ENCODE results near the gene ITPKB. TPM values are rescaled to one million over a fixed set of nuclear protein-coding genes. Genes with fewer than 3 reads are reported as not detected.

ITPKB gene
- total and polyA plus RNA-seq, 8 donors = 25.0 to 38.7 (median 32.6) TPM

DNA sequence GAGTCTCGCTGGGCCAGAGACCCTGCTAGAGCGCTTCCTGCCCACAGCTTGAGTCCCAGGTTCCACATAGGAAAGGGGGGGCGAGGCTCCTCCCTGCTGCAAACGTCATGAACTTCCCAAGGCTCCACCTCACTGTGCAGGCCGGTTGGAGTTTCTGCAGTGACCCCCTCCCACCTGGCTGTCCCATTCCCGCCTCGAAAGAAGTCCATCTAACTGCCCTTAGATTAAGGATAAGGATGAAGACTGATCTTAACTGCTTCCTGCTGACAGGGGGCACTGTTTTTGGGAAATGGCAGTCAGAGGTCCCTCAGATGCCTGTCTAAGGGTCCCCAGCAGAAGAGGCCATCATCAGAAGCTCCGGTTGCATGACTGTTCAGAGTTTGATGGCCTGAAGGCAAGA is 127.8 kb downstream of the ITPKB start:
- Histone ChIP-seq H3K4me3 (no peak overlapping the region), H3K27ac (no peak overlapping the region), H3K9me3 (peaks cover 0 to 3% of the 10 kb centered on the region in 2 donors), H3K4me1 (no peaks in the 10 kb centered on the region), H3K27me3 (no peaks in the 10 kb centered on the region), H3K36me3 (no peaks in the 10 kb centered on the region)
- intact Hi-C loops (cut with DNase I) = no loop called here
- ATAC-seq = no peak
- peak in 1 of 4 donors; percentile 28 for DNase-seq
- no peak for TF ChIP-seq CTCF (IDR thresholded peaks at IDR 0.05)

- Histone ChIP-seq H3K36me3 (no peaks in the 10 kb centered on the region), H3K27me3 (no peaks in the 10 kb centered on the region), H3K9me3 (no peaks in the 10 kb centered on the region), H3K4me3 (no peak overlapping the region), H3K4me1 (no peaks in the 10 kb centered on the region), H3K27ac (no peak overlapping the region)
- intact Hi-C loops (cut with DNase I) = no loop called here
- ATAC-seq (no peak), DNase-seq (peak in 1 of 4 donors; percentile 37)
- no peak for TF ChIP-seq CTCF (IDR thresholded peaks at IDR 0.05)
These were observed 128.4 kb downstream of the ITPKB start for GRCh38 chr1:226610671-226611070.

DNA sequence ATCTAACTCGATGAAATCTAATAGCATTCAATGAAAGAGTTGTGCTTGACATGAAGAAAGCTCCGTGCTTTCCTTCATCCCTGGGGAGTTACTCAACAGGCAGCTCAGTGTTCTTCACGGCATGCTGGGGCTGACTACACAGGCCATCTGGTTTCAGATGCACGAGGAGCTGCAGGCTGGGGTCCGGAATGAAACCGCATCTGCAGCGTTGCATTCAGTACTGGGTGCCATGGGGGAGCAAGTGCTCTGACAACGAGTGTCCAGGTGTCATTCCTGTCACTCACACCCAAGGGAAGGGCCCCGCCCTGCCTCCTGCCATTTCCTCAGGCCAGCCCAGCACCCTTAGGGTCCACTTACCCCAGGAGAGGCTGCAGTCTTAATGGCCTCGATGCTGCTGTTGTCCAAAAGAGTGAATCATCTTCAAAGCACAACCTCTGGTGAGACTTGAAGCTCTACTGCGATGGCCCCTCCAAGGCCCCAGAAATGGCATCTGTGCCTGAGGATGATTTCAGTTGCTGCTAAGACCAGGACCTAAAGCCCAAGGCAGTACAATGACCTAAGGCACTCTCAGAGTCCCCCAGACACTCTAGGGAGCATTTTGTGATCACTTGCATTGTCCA is 129.1 kb downstream of the ITPKB start:
- Histone ChIP-seq H3K27me3 (no peaks in the 10 kb centered on the region), H3K4me1 (no peaks in the 10 kb centered on the region), H3K36me3 (no peaks in the 10 kb centered on the region), H3K27ac (no peak overlapping the region), H3K4me3 (no peak overlapping the region), H3K9me3 (no peaks in the 10 kb centered on the region)
- TF ChIP-seq CTCF (IDR thresholded peaks at IDR 0.05) = no peak
- intact Hi-C loops (cut with DNase I) = loop anchor here in 1 of 2 donors (10.0 kb wide), 1 partner anchor 185 kb away; no protein-coding TSS in a partner anchor
- ATAC-seq = no peak
- peak in 1 of 4 donors; percentile 35 for DNase-seq

DNA sequence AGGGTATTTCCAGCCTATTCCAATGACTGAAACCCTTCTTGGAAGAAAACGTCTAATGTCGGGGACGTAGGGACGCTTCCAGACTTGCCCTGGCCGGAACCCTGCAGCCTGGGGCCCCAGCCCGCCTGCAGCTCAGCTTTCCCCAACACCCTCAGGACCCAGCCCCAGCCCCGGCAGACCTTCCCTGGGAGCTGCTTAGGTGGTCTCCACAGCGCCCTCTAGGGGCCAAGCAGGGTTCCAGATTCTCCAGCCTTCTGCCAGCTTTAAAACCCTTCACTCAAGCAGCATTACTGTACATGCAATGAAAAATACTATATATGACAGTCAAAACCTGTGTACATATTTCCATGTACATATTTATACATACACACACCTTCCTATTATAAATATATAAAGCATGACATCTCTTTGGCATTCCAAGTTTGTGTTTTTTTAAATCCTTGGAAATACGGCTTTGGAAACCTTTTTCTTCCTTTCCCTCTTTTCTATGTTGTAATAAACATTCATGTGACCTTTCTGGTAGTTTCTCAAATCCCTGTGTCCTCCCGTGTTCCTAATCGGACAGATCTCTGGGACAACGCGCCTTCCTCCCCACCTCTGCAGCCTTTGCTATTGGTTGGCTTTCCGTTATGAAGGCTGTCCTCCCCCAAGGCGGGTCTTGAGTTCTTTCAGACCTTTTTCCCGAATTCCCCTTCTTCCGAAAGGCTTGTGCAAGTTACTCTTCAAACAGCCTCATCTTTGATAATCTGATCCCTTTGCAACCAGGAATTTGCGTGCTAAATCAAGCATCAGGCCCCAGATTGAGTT is 130.2 kb downstream of the ITPKB start:
- peak; percentile 73 to 75 for TF ChIP-seq CTCF (IDR thresholded peaks at IDR 0.05)
- peak in 3 of 4 donors; percentile 46 to 78 (median 56) for DNase-seq
- intact Hi-C loops (cut with DNase I) = loop anchor here in 1 of 2 donors (10.0 kb wide), 1 partner anchor 184 kb away; no protein-coding TSS in a partner anchor
- no peak overlapping the region for H3K27ac ChIP-seq
- peaks cover 0 to under 1% of the 10 kb centered on the region in 2 donors for H3K4me1 ChIP-seq
- H3K27me3 ChIP-seq = no peaks in the 10 kb centered on the region
- no peaks in the 10 kb centered on the region for H3K36me3 ChIP-seq
- no peaks in the 10 kb centered on the region for H3K9me3 ChIP-seq
- ATAC-seq = peak; percentile 86
- no peak overlapping the region for H3K4me3 ChIP-seq

DNA sequence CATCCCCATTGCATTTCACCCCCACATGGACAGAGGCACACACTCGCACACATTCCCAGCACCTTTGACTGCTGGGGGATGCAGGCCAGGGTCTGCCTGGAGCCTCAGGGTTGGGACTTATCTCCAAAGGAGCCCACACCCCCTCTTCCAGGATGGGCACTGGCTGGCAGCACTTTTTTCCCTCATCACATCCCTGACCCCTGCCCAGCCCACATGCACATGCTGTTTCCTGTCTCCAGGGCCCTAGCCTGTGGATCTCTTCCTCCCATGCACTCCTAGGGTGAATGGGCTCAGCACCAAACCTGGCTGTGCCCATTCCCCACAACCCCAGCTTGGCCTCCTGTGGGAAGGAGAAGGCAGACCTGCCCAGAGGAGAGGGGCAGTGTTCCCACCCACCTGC is 131.3 kb downstream of the ITPKB start:
- intact Hi-C loops (cut with DNase I) = loop anchor here in 1 of 2 donors (10.0 kb wide), 1 partner anchor 183 kb away; no protein-coding TSS in a partner anchor
- ATAC-seq (no peak), DNase-seq (no peak)
- H3K36me3 ChIP-seq = no peaks in the 10 kb centered on the region
- H3K4me3 ChIP-seq = no peak overlapping the region
- no peaks in the 10 kb centered on the region for H3K9me3 ChIP-seq
- H3K27me3 ChIP-seq = no peaks in the 10 kb centered on the region
- H3K27ac ChIP-seq = no peak overlapping the region
- TF ChIP-seq CTCF (IDR thresholded peaks at IDR 0.05) = no peak
- peaks cover 0 to 10% of the 10 kb centered on the region in 2 donors for H3K4me1 ChIP-seq

Data from left lung (tissue), 10 donors.